SHP77 treated with DMSO at 0.1 percent for 48 hours (cell line): ENCODE data around the gene WDR12.
"Not testable (repeated sequence)": the region's sequence is repeated elsewhere in the genome, so short reads cannot be mapped to it uniquely, and the experiment has no call there.

Experiments
- DNase-seq: peaks from one replicate; lab custom pipeline; 2025; lab: John Stamatoyannopoulos, UW

The WDR12 gene

DNA sequence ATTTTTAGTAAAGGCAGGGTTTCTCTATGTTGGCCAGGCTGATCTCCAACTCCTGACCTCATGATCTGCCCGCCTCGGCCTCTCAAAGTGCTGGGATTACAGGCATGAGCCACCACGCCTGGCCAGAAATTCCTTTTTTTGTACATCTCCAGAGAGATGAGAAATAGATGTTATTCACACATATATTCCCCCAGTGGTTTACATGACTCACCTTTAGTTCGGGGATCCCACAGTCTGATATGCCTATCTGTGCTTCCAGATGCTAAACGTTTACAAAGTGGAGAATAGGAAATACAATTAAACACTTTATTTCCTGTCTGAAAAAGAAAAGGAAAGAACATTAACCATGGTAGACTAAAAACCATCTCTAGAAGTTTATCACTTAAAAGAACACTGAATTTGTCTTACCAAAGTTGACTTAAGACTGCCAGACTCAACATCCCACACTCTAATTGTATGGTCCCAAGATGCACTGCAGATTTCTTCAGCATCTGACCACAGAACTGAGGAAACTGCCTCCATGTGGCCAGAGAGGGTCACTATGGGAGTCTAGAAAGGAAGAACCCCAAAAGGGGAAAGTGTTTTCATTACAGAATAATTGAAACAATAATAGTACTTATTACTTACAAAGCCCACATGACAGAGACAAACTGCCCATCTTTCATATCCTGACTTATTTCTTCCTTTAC is 27.3 kb downstream of the WDR12 start:
- DNase-seq = no peak

- no peak for DNase-seq
Observed at GRCh38 chr2:202881570-202881969, 29.9 kb downstream of the WDR12 start.

DNA sequence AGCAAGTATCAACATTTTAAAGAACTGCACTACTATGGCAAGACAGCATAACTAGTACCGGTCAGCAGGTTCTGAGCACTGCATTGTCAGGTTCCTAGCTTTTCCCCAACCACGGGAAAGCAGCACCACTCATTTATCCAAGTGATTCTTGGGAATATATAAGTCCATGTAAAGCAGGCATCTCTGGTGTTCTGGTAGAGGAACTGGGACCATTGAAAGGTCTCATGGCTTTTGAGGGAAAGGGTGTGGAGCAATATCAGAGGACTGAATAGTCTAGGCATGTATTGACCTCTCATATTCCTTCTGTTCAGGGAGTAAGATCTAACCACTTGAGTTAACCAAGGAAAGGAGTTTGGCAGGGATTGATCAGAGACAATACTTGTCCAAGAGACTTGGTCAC is 33.8 kb downstream of the WDR12 start:
- no peak for DNase-seq

DNA sequence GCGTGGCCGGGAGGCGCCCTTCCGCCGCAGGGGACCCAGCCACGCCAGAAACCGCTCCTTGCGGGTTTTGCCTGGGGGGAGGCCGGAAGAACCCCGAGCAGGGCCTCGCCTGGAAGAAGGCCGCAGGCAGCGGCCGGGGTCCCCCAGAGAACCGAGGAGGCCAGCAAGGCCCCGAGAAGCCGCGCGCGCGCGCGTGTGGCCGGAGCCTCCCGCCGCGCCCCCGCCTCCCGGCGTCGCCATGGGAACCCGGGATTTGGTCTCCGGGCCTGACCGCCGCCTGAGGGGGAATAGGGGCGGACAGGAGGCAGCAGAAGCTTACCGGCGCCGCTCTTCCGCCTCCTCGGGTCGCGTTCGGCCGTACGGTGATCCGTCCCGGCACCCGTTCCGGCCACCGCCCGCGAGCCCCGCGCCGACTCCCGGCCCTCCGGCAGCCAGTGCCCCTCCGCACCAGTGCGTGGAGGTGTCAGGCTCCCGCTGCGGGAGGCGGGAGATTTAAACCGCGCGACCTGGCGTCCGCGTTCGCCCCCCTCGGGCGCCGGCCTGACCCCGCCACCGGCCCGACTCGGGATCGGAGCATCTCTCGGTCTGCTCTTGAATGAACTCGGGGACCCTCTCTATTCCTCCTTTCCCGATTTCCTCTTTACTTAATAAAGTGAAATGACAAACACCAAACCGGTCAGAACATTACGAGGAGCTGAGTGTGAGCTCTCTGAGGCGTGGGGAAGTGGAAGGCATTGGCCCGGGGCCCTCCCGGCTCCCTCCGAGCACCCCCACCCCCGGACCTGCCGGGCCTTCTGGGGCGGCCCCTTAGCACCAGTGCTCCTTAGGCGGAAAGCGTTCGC is 40.0 kb downstream of the WDR12 start, which contains the start of gene ICA1L:
Gene ICA1L (minus strand): TSS at position 467 of the 842 bp plus-strand sequence. CDS start 42,757 bp downstream, outside the sequence.
- DNase-seq = peak; percentile 37

GRCh38 chr2:202870431-202871299 is 40.8 kb downstream of the WDR12 start:
- peak; percentile 80 for DNase-seq

- DNase-seq = no peak
Observed at GRCh38 chr2:202861987-202862386, 49.5 kb downstream of the WDR12 start.

GRCh38 chr2:202858601-202859000 is 52.9 kb downstream of the WDR12 start:
- DNase-seq = no peak

DNA sequence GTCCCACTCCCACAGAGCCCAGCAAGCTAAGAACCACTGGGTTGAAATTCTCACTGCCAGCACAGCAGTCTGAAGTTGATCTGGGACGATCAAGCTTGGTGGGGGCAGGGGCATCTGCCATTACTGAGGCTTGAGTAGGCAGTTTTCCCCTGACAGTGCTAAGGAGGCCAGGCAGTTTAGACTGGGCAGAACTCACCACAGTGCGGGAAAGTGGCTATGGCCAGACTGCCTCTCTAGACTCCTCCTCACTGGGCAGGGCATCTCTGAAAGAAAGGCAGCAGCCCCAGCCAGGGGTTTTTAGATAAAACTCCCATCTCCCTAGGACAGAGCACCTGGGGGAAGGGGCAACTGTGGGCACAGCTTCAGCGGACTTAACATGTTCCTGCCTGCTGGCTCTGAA is 62.1 kb downstream of the WDR12 start:
- DNase-seq = not testable (repeated sequence)

- no peak for DNase-seq
Observed at GRCh38 chr2:202848813-202849212, 62.7 kb downstream of the WDR12 start.

- DNase-seq = no peak
Observed at GRCh38 chr2:202847693-202848524, 63.6 kb downstream of the WDR12 start.

- DNase-seq = no peak
Observed at GRCh38 chr2:202844656-202845055, 66.8 kb downstream of the WDR12 start.

DNA sequence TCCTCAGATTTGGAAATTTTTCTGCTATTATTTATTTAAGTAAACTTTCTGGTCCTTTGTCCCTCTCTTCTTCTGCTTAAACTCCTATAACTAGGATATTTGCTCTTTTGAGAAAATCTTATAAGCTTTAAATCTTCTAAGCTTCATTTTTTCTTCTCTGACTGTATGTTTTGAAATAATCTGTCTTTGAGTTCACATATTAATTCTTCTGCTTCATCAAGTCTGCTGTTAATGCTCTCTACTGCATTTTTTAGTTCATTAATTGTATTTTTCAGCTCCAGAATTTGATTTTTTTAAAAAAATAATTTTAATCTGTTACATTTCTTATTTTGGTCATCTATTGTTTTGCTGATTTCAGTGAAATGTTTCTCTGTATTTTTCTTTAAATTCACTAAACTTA is 68.8 kb downstream of the WDR12 start:
- DNase-seq = no peak

DNA sequence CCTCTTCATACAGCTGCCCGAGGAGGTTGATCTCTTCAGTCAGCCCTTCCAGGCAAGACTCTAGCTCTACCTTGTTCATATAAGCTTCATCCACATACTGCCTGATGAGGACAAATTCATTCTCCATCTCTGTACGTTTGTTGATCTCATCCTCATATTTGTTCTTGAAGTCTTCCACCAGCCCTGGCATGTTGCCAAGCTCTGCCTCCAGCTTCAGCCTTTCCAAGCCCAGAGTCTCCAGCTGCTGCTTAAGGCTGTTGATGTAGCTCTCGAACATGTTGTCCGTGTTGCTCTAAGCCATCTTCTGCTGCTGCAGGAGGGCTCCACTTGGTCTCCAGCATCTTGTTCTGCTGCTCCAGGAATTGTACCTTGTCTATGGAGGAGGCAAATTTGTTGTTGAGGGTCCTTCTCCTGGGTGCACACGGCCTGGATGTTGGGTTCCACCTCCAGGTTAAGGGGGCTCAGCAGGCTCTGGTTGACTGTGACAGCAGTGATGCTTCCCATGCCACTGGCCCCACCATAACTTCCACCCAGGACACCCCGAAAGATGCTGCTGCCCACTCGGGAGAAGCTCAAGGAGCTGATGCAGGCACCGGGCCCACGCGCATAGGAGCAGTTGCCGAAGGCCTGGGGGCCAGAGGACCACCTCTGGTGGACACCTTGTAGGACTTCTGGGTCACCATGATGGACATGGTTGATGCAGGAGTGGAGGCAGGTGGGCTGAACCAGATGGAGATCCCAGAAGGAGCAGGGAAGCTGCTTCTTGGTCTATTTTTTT is 70.2 kb downstream of the WDR12 start:
- no peak for DNase-seq

DNA sequence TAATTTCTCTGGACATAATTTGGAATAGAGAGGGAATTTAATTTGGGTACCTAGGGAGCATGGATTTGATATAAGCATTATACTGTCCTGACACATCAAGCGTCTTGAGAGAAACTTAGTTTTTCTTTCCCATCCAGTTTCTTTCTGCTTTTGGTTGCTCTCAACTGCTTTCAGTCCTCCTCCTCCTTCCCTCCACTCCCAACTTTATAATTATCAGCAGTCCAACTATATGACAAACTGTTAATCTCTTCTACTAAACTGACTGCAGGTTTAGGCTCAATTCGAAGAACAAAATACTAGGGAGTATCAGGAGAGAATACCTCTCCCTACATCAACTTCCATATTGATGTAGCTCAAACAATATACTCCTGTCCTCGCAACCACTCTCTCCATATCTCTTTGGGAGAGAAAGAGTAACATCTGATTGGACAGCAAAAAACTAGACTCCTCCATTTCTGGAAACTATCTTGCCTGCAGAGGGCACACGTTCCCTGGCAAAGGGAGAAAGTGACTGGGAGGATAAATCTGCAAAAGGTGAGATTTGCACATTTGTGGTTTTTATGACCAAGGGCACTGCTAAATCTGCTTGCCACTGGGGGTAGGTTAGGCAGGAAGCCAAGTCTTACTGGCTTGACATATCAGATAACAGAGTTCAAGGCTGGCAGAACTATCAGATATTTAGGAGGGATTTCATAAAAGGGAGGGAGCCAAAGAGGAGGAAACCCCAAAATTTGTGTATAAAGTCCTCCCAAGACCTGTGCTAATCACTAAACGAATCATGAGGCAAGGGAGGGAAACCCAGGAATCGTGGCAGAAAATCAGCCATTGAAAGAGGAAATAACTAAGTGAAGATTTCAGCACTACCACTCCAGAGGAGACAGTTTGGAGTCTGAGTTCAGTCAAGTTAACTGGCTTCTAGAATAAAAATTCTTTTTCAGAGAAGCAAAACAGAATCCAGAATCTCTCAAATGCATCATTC is 79.9 kb downstream of the WDR12 start:
- peak; percentile 39 for DNase-seq

- DNase-seq = no peak
Observed at GRCh38 chr2:202824901-202825300, 86.6 kb downstream of the WDR12 start.
